H1 (cell line): ENCODE measurements around the gene CCDC81. TPM values are rescaled to one million over a fixed set of nuclear protein-coding genes. Genes with fewer than 3 reads are reported as not detected.

Experiments used
- CTCF ChIA-PET: fragments of 300-600 bp; sonication (Branson Sonifier 250); formaldehyde crosslinking; loops from one replicate; lab custom pipeline; 2021; ENCODE audit not compliant: partially characterized antibody; lab: Charles Lee
- POLR2A ChIA-PET: fragments of 300-600 bp; sonication (Branson Sonifier 250); formaldehyde crosslinking; loops from one replicate; lab custom pipeline; 2021; ENCODE audit warnings: inconsistent platforms; ENCODE audit not compliant: partially characterized antibody; lab: Charles Lee
- DNase-seq, 2 experiments: peaks; one replicate each; pipeline versions ENCODE4 v3.0.0 to v3.0.0-alpha.2; 2010 to 2022; ENCODE audit warnings: low spot score in 2 of 2, low read depth in 1 of 2, mixed read lengths in 1 of 2
- FAIRE-seq: peaks from 2 replicates; lab custom pipeline; 2011; peaks lifted over from hg19 to GRCh38; lab: Jason Lieb, UNC
- H2AFZ ChIP-seq: 2 replicates; pipeline ENCODE4 v1.8.1; 2012; ENCODE audit warnings: low read length, inconsistent platforms
- H2AK5ac ChIP-seq: 2 replicates; pipeline ENCODE4 v1.6.1; 2013; ENCODE audit warnings: low read depth, low read length
- H2BK120ac ChIP-seq: replicated peaks from 2 replicates; pipeline ENCODE3; 2013; ENCODE audit warnings: low read depth, low read length, inconsistent platforms
- H2BK12ac ChIP-seq: 2 replicates; pipeline ENCODE4 v1.6.1; 2013; ENCODE audit warnings: low read depth, low read length
- H2BK15ac ChIP-seq: 2 replicates; pipeline ENCODE4 v1.6.1; 2013; ENCODE audit warnings: low read length
- H2BK20ac ChIP-seq: 2 replicates; pipeline ENCODE4 v1.6.1; 2013; ENCODE audit warnings: low read length
- H2BK5ac ChIP-seq: 2 replicates; pipeline ENCODE4 v1.6.1; 2013; ENCODE audit warnings: low read depth, low read length
- H3K14ac ChIP-seq: 2 replicates; pipeline ENCODE4 v1.6.1; 2013; ENCODE audit warnings: inconsistent platforms; ENCODE audit not compliant: insufficient read length
- H3K18ac ChIP-seq: 2 replicates; pipeline ENCODE4 v1.6.1; 2013; ENCODE audit warnings: low read length; ENCODE audit errors: extremely low read depth
- H3K23ac ChIP-seq: 2 replicates; pipeline ENCODE4 v1.6.1; 2013; ENCODE audit warnings: inconsistent platforms; ENCODE audit not compliant: insufficient read length
- H3K23me2 ChIP-seq: 2 replicates; pipeline ENCODE4 v1.6.1; 2013; ENCODE audit warnings: low read depth, low read length
- H3K27ac ChIP-seq: 2 replicates; pipeline ENCODE4 v1.6.1; 2011; ENCODE audit warnings: low read depth, low read length, inconsistent platforms
- H3K27me3 ChIP-seq, 4 experiments: replicated peaks in 1 of 4; 1 replicate in 1 of 4; 2 replicates in 3 of 4; pipeline versions ENCODE4 v1.6.1 to v1.8.1; 2011 to 2013; ENCODE audit warnings: low read length in 3 of 4, mild to moderate bottlenecking in 3 of 4, inconsistent platforms in 2 of 4, mixed read lengths in 2 of 4, moderate library complexity in 1 of 4; ENCODE audit not compliant: control insufficient read depth in 3 of 4, insufficient read depth in 3 of 4; ENCODE audit errors: extremely low read depth in 1 of 4
- H3K36me3 ChIP-seq, 4 experiments: 2 replicates each; pipeline versions ENCODE4 v1.6.1 to v1.8.1; 2011 to 2013; ENCODE audit warnings: mild to moderate bottlenecking in 4 of 4, low read length in 3 of 4, moderate library complexity in 2 of 4, control low read depth in 1 of 4, inconsistent platforms in 1 of 4; ENCODE audit not compliant: insufficient read depth in 4 of 4, control insufficient read depth in 2 of 4
- H3K4ac ChIP-seq: replicated peaks from 2 replicates; pipeline ENCODE3; 2013; ENCODE audit warnings: low read length, low read depth, mixed read lengths, inconsistent platforms; ENCODE audit not compliant: insufficient read length
- H3K4me1 ChIP-seq, 4 experiments: replicated peaks in 1 of 4; 1 replicate in 1 of 4; 2 replicates in 3 of 4; pipeline versions ENCODE4 v1.6.1 to v1.8.1; 2011 to 2013; ENCODE audit warnings: low read length in 3 of 4, inconsistent platforms in 2 of 4, mixed read lengths in 1 of 4; ENCODE audit not compliant: insufficient read depth in 4 of 4, control insufficient read depth in 3 of 4
- H3K4me2 ChIP-seq, 2 experiments: 2 replicates each; pipeline versions ENCODE4 v1.6.1 to v1.8.1; 2011 to 2013; ENCODE audit warnings: low read depth in 2 of 2, low read length in 2 of 2, control low read depth in 1 of 2, inconsistent platforms in 1 of 2, mild to moderate bottlenecking in 1 of 2; ENCODE audit not compliant: insufficient read depth in 1 of 2
- H3K4me3 ChIP-seq, 4 experiments: fragments of 200-600, 300-600 bp in 1 of 4; sonication (generic), shearing (Covaris generic), sonication (Bioruptor Twin) in 1 of 4; 2 replicates each; pipeline versions ENCODE4 v1.5.1 to v1.8.1; 2011 to 2016; ENCODE audit warnings: low read length in 4 of 4, low read depth in 3 of 4, control low read depth in 2 of 4, inconsistent platforms in 2 of 4, mild to moderate bottlenecking in 2 of 4, mixed read lengths in 1 of 4, moderate library complexity in 1 of 4; ENCODE audit not compliant: insufficient read depth in 2 of 4; ENCODE audit errors: extremely low read depth in 1 of 4
- H3K56ac ChIP-seq: replicated peaks from 2 replicates; pipeline ENCODE3; 2013; ENCODE audit warnings: low read depth, mild to moderate bottlenecking, mixed read lengths, low read length, inconsistent platforms; ENCODE audit not compliant: insufficient read length
- H3K79me1 ChIP-seq: 2 replicates; pipeline ENCODE4 v1.6.1; 2013; ENCODE audit warnings: low read depth, low read length, control low read depth
- H3K79me2 ChIP-seq, 2 experiments: 2 replicates each; pipeline versions ENCODE4 v1.6.1 to v1.8.1; 2012 to 2013; ENCODE audit warnings: low read length in 2 of 2, mild to moderate bottlenecking in 2 of 2, inconsistent platforms in 1 of 2; ENCODE audit not compliant: insufficient read depth in 2 of 2, control insufficient read depth in 1 of 2
- H3K9ac ChIP-seq, 4 experiments: replicated peaks in 1 of 4; 1 replicate in 1 of 4; 2 replicates in 3 of 4; pipeline versions ENCODE4 v1.6.1 to v1.8.1; 2011 to 2013; ENCODE audit warnings: low read depth in 3 of 4, low read length in 3 of 4, control low read depth in 2 of 4, mild to moderate bottlenecking in 2 of 4, moderate library complexity in 2 of 4, inconsistent platforms in 1 of 4; ENCODE audit errors: extremely low read depth in 1 of 4
- H3K9me3 ChIP-seq, 2 experiments: 2 replicates each; pipeline versions ENCODE4 v1.6.1 to v1.8.1; 2012 to 2013; ENCODE audit warnings: mild to moderate bottlenecking in 2 of 2, moderate library complexity in 2 of 2, control low read depth in 1 of 2, inconsistent platforms in 1 of 2, low read depth in 1 of 2, low read length in 1 of 2, mixed read lengths in 1 of 2; ENCODE audit not compliant: insufficient read depth in 2 of 2
- H4K20me1 ChIP-seq, 2 experiments: replicated peaks in 1 of 2; 2 replicates each; pipeline versions ENCODE3 to v1.8.1; 2011 to 2013; ENCODE audit warnings: inconsistent platforms in 2 of 2, low read length in 2 of 2, mild to moderate bottlenecking in 1 of 2; ENCODE audit not compliant: insufficient read depth in 2 of 2, control insufficient read depth in 1 of 2
- H4K5ac ChIP-seq: 2 replicates; pipeline ENCODE4 v1.6.1; 2013; ENCODE audit warnings: low read length, low read depth, mixed read lengths, inconsistent platforms; ENCODE audit not compliant: insufficient read length
- H4K8ac ChIP-seq: 2 replicates; pipeline ENCODE4 v1.8.0; 2013; ENCODE audit warnings: mild to moderate bottlenecking, moderate library complexity, low read length, inconsistent platforms; ENCODE audit not compliant: insufficient read depth; ENCODE audit errors: extremely low read depth
- H4K91ac ChIP-seq: replicated peaks from 2 replicates; pipeline ENCODE3; 2013; ENCODE audit warnings: low read length, mixed read lengths, inconsistent platforms; ENCODE audit not compliant: insufficient read length
- CHD1 ChIP-seq: IDR thresholded peaks from 2 replicates; pipeline ENCODE4 v1.6.1; 2012; ENCODE audit warnings: low read depth, low read length, improper control_type of control experiment
- CTBP2 ChIP-seq: IDR thresholded peaks from 2 replicates; pipeline ENCODE4 v1.7.0; 2011; ENCODE audit warnings: borderline replicate concordance, mild to moderate bottlenecking, moderate library complexity, mixed read lengths, low read length; ENCODE audit not compliant: insufficient read depth, insufficient read length
- POLR2AphosphoS5 ChIP-seq: IDR thresholded peaks from 2 replicates; pipeline ENCODE4 v1.6.1; 2011; ENCODE audit warnings: low read depth, low read length
- RXRA ChIP-seq: IDR thresholded peaks from 2 replicates; pipeline ENCODE4 v1.6.1; 2011; ENCODE audit warnings: low read depth, mild to moderate bottlenecking, low read length, moderate library complexity; ENCODE audit not compliant: insufficient read depth
- SIRT6 ChIP-seq: IDR thresholded peaks from one replicate; pipeline ENCODE4 v1.7.1; 2012; ENCODE audit warnings: low read length, inconsistent platforms
- SRF ChIP-seq: IDR thresholded peaks from 2 replicates; pipeline ENCODE4 v1.6.1; 2011; ENCODE audit warnings: mild to moderate bottlenecking, low read depth, low read length, moderate library complexity
- USF2 ChIP-seq: IDR thresholded peaks from 2 replicates; pipeline ENCODE4 v1.6.1; 2011; ENCODE audit warnings: low read length, improper control_type of control experiment
- ZNF274 ChIP-seq: IDR thresholded peaks from 2 replicates; pipeline ENCODE4 v1.7.0; 2012; ENCODE audit warnings: low read length, borderline replicate concordance; ENCODE audit errors: extremely low read depth
- WGBS, 2 experiments: shearing (Covaris generic) in 1 of 2; methylation state at CpG; one replicate each; pipeline versions ENCODE4 v1.1.6 to v1.1.7; 2013 to 2015; ENCODE audit warnings: low lambda C conversion rate in 2 of 2, mixed read lengths in 2 of 2, inconsistent platforms in 1 of 2, low coverage in 1 of 2, missing lambda C conversion rate in 1 of 2; ENCODE audit not compliant: insufficient replicate concordance in 2 of 2, insufficient coverage in 1 of 2, insufficient read length in 1 of 2; ENCODE audit errors: extremely low coverage in 1 of 2, missing lambda C conversion rate in 1 of 2; 5-methylcytosine and 5-hydroxymethylcytosine counted together
- polyA plus RNA-seq, 7 experiments: library from polyadenylated mRNA; depleted of rRNA in 3 of 7; stranded (reverse) in 5 of 7; unstranded in 2 of 7; fragments of >200 nt in 5 of 7; fragments of 200-250 nt in 2 of 7; gene quantifications; 1 replicate in 5 of 7; 2 replicates in 1 of 7; 4 replicates in 1 of 7; pipeline versions ENCODE4 v1.2.1 to v1.2.3, GENCODE V29; 2011 to 2013; ENCODE audit warnings: missing spikeins in 2 of 7, mixed read lengths in 2 of 7
- total RNA-seq: library from RNA; stranded (reverse); fragmentation: NEBNext Ultra II Directional; extraction: Animal tissue kit (Norgen Biotek cat#: 25700); gene quantifications from 2 replicates; pipeline ENCODE4 v1.2.1, GENCODE V29; 2021

CCDC81 gene
- total and polyA plus RNA-seq, 2 of the 8 experiments (the other 6 are each of a cell fraction or from before 2014, with no cell fraction given), result 0.30 to 0.58 TPM

GRCh38 chr11:86335131-86335767 lies 39.4 kb upstream of the CCDC81 start:
- no peaks in the 10 kb centered on the region for H3K27me3 ChIP-seq
- POLR2A ChIA-PET, result interaction anchor here (0.7 to 1.7 kb wide), 3 partner anchors 10 to 989 kb away, joined by 3 to 6 read pairs (median 3); no protein-coding TSS in a partner anchor
- no peak overlapping the region for H2AFZ ChIP-seq
- no peak overlapping the region for H2AK5ac ChIP-seq
- H3K14ac ChIP-seq, result no peak overlapping the region
- H4K20me1 ChIP-seq, result no peaks in the 10 kb centered on the region
- no peak for FAIRE-seq
- H3K18ac ChIP-seq, result no peak overlapping the region
- no peak overlapping the region for H2BK15ac ChIP-seq
- no peaks in the 10 kb centered on the region for H3K79me1 ChIP-seq
- no peak overlapping the region for H3K4me3 ChIP-seq
- H3K23me2 ChIP-seq, result no peaks in the 10 kb centered on the region
- DNase-seq, result no peak
- 92% methylated on average over 6 of the region's 6 CpGs; no CpG with 5 or more reads in 1 of the 2 experiments for WGBS, 2 experiments
- H3K56ac ChIP-seq, result no peak overlapping the region
- H3K9ac ChIP-seq, result no peak overlapping the region
- TF ChIP-seq USF2 (no peak), SRF (no peak), CTBP2 (no peak), SIRT6 (no peak), POLR2AphosphoS5 (no peak), RXRA (no peak), CHD1 (no peak), ZNF274 (no peak)
- TF ChIP-seq, all 59 proteins: peak for 0
- no peak overlapping the region for H4K5ac ChIP-seq
- H2BK5ac ChIP-seq, result no peak overlapping the region
- CTCF ChIA-PET, result interaction anchor here (1.5 kb wide), 1 partner anchor 20 kb away, joined by 3 read pairs; no protein-coding TSS in a partner anchor
- H3K79me2 ChIP-seq, result no peaks in the 10 kb centered on the region
- H3K4me2 ChIP-seq, result no peak overlapping the region
- H4K91ac ChIP-seq, result no peak overlapping the region
- no peaks in the 10 kb centered on the region for H3K4me1 ChIP-seq
- H3K9me3 ChIP-seq, result no peaks in the 10 kb centered on the region; a peak in 1 of 4 replicates
- H3K4ac ChIP-seq, result no peak overlapping the region
- H2BK12ac ChIP-seq, result no peak overlapping the region
- H3K27ac ChIP-seq, result peak overlapping the region; percentile 53; the same call in 1 of the 2 replicates
- H3K36me3 ChIP-seq, result peaks cover 0 to 27% (median 14%) of the 10 kb centered on the region in 4 experiments; a peak in 3 of 8 replicates
- H2BK120ac ChIP-seq, result no peak overlapping the region
- no peak overlapping the region for H2BK20ac ChIP-seq
- H4K8ac ChIP-seq, result no peak overlapping the region
- H3K23ac ChIP-seq, result no peak overlapping the region
